GM19467 (cell line): ENCODE data around the gene TTPAL.

Experiments
- ATAC-seq: cut with Tn5 transposase; IDR thresholded peaks from one replicate; pipeline ENCODE4 v1.9.1; 2021; ENCODE audit warnings: mild to moderate bottlenecking, moderate library complexity; ENCODE audit not compliant: unreplicated experiment

The TTPAL gene

GRCh38 chr20:44475694-44476560 lies at the start of gene TTPAL:
Gene TTPAL (plus strand): TSS chr20:44475874. CDS start chr20:44480000, 4,126 bp downstream.
- peak; percentile 87 for ATAC-seq

GRCh38 chr20:44425923-44426322 lies 49.8 kb upstream of the TTPAL start:
- no peak for ATAC-seq

- ATAC-seq, result no peak
These were observed 48.5 kb upstream of the TTPAL start for GRCh38 chr20:44426879-44427790.

- no peak for ATAC-seq
These were observed 47.9 kb upstream of the TTPAL start for GRCh38 chr20:44427804-44428173.

- ATAC-seq, result no peak
These were observed 47.3 kb upstream of the TTPAL start for GRCh38 chr20:44428174-44429016.

- ATAC-seq, result no peak
These were observed 46.7 kb upstream of the TTPAL start for GRCh38 chr20:44429017-44429339.

- ATAC-seq, result no peak
These were observed 46.0 kb upstream of the TTPAL start for GRCh38 chr20:44429419-44430269.

- no peak for ATAC-seq
These were observed 45.2 kb upstream of the TTPAL start for GRCh38 chr20:44430270-44431065.

- ATAC-seq, result no peak
These were observed 44.6 kb upstream of the TTPAL start for GRCh38 chr20:44431118-44431501.

- no peak for ATAC-seq
These were observed 44.0 kb upstream of the TTPAL start for GRCh38 chr20:44431502-44432234.

GRCh38 chr20:44432618-44433577 lies 42.8 kb upstream of the TTPAL start:
- ATAC-seq, result no peak

- no peak for ATAC-seq
These were observed 41.7 kb upstream of the TTPAL start for GRCh38 chr20:44433751-44434538.

GRCh38 chr20:44435630-44436335 lies 39.9 kb upstream of the TTPAL start:
- no peak for ATAC-seq

- ATAC-seq, result no peak
These were observed 39.3 kb upstream of the TTPAL start for GRCh38 chr20:44436393-44436792.

- ATAC-seq, result no peak
These were observed 38.2 kb upstream of the TTPAL start for GRCh38 chr20:44437497-44437896.

GRCh38 chr20:44438782-44439181 lies 36.9 kb upstream of the TTPAL start:
- no peak for ATAC-seq
